ENCODE measurements around the gene ANKRD63.

The ANKRD63 gene

GRCh38 chr15:40286061-40286532 lies 3.2 kb upstream of the ANKRD63 start:
- DNase-seq (ENCODE audit: low read depth), result no peak
- TF ChIP-seq CTCF (IDR thresholded peaks at IDR 0.05; ENCODE audit: control insufficient read depth, extremely low read depth, insufficient read depth), result no peak
- no peak overlapping the region for H3K4me3 ChIP-seq (ENCODE audit: low read depth, low read length)

- TF ChIP-seq CTCF (IDR thresholded peaks at IDR 0.05; ENCODE audit: control insufficient read depth, extremely low read depth, insufficient read depth), result no peak
- DNase-seq (ENCODE audit: low read depth), result no peak
- H3K4me3 ChIP-seq (ENCODE audit: low read depth, low read length), result no peak overlapping the region
These were observed 2.7 kb upstream of the ANKRD63 start for GRCh38 chr15:40285554-40286011.

- H3K4me3 ChIP-seq (ENCODE audit: low read depth, low read length), result no peak overlapping the region
- TF ChIP-seq CTCF (IDR thresholded peaks at IDR 0.05; ENCODE audit: control insufficient read depth, extremely low read depth, insufficient read depth), result no peak
- DNase-seq (ENCODE audit: low read depth), result no peak
These were observed 2.3 kb upstream of the ANKRD63 start for GRCh38 chr15:40285151-40285550.

- TF ChIP-seq CTCF (IDR thresholded peaks at IDR 0.05; ENCODE audit: control insufficient read depth, extremely low read depth, insufficient read depth), result no peak
- no peak overlapping the region for H3K4me3 ChIP-seq (ENCODE audit: low read depth, low read length)
- no peak for DNase-seq (ENCODE audit: low read depth)
These were observed 894 bp upstream of the ANKRD63 start for GRCh38 chr15:40283615-40284300.

- DNase-seq (ENCODE audit: low read depth), result no peak
- H3K4me3 ChIP-seq (ENCODE audit: low read depth, low read length), result peak overlapping the region; percentile 8; the same call in 1 of the 2 replicates
These were observed 556 bp downstream of the ANKRD63 start for GRCh38 chr15:40282147-40282868.

GRCh38 chr15:40281801-40282146 lies 1.1 kb downstream of the ANKRD63 start:
- H3K4me3 ChIP-seq (ENCODE audit: low read depth, low read length), result no peak overlapping the region
- no peak for TF ChIP-seq CTCF (IDR thresholded peaks at IDR 0.05; ENCODE audit: control insufficient read depth, extremely low read depth, insufficient read depth)
- no peak for DNase-seq (ENCODE audit: low read depth)

More at GRCh38 chr15:40282147-40282868, 556 bp downstream of the ANKRD63 start:
- peak; percentile 49 for TF ChIP-seq CTCF (IDR thresholded peaks at IDR 0.05; ENCODE audit: control insufficient read depth, extremely low read depth, insufficient read depth)
